OCI-LY1 (cell line): ENCODE results near the gene PRTG.

Source experiments
- H2AFZ ChIP-seq: fragments of 200-600 bp; sonication (generic), shearing (Covaris generic); 2 replicates; pipeline ENCODE4 v1.6.0; 2014; ENCODE audit warnings: antibody characterized with exemption, mild to moderate bottlenecking, low read length
- H3F3A ChIP-seq: fragments of 200-600 bp; sonication (generic), shearing (Covaris generic); 2 replicates; pipeline ENCODE4 v1.6.0; 2014; ENCODE audit warnings: mild to moderate bottlenecking, antibody characterized with exemption, low read length, moderate library complexity; ENCODE audit not compliant: insufficient read depth
- H3K27ac ChIP-seq: fragments of 200-600 bp; sonication (generic); 2 replicates; pipeline ENCODE4 v1.5.1; 2014; ENCODE audit warnings: low read length, mixed run types, mild to moderate bottlenecking, low read depth; ENCODE audit not compliant: poor library complexity, severe bottlenecking
- H3K27me3 ChIP-seq: fragments of 200-600 bp; sonication (generic); 2 replicates; pipeline ENCODE4 v1.6.0; 2014; ENCODE audit warnings: antibody characterized with exemption, mild to moderate bottlenecking, low read length, moderate library complexity; ENCODE audit not compliant: insufficient read depth
- H3K36me3 ChIP-seq: fragments of 200-600 bp; sonication (generic); 2 replicates; pipeline ENCODE4 v1.6.1; 2014; ENCODE audit warnings: mild to moderate bottlenecking, antibody characterized with exemption, low read length, moderate library complexity, mixed read lengths; ENCODE audit not compliant: insufficient read depth
- H3K4me1 ChIP-seq: fragments of 200-600 bp; sonication (generic); 2 replicates; pipeline ENCODE4 v1.5.1; 2014; ENCODE audit warnings: mild to moderate bottlenecking, low read length, moderate library complexity; ENCODE audit not compliant: insufficient read depth, severe bottlenecking
- H3K4me2 ChIP-seq: fragments of 200-600 bp; sonication (generic), shearing (Covaris generic); 2 replicates; pipeline ENCODE4 v1.6.1; 2014; ENCODE audit warnings: low read length
- H3K4me3 ChIP-seq: fragments of 200-600 bp; sonication (generic); 2 replicates; pipeline ENCODE4 v1.5.1; 2014; ENCODE audit warnings: low read length, low read depth, mild to moderate bottlenecking, mixed read lengths; ENCODE audit not compliant: poor library complexity, severe bottlenecking
- H3K79me2 ChIP-seq: fragments of 200-600 bp; shearing (Covaris generic); 2 replicates; pipeline ENCODE4 v1.6.1; 2016; ENCODE audit warnings: mixed run types, low read length, mixed read lengths; ENCODE audit not compliant: insufficient read depth
- H3K9ac ChIP-seq: fragments of 200-600 bp; sonication (generic), shearing (Covaris generic); 2 replicates; pipeline ENCODE4 v1.6.1; 2014; ENCODE audit warnings: mild to moderate bottlenecking, low read length, mixed read lengths
- H3K9me2 ChIP-seq: fragments of 200-600 bp; sonication (generic), shearing (Covaris generic); 2 replicates; pipeline ENCODE4 v1.6.1; 2014; ENCODE audit warnings: low read depth, mild to moderate bottlenecking, low read length, mixed read lengths
- H3K9me3 ChIP-seq: fragments of 200-600 bp; shearing (Covaris generic); 2 replicates; pipeline ENCODE4 v1.6.1; 2014; ENCODE audit warnings: low read length, mixed read lengths
- H4K20me1 ChIP-seq: fragments of 200-600 bp; sonication (generic), shearing (Covaris generic); 2 replicates; pipeline ENCODE4 v1.6.0; 2016; ENCODE audit warnings: mild to moderate bottlenecking, low read length; ENCODE audit not compliant: insufficient read depth
- EZH2 ChIP-seq: fragments of 200-600 bp; sonication (generic), shearing (Covaris generic); IDR thresholded peaks from 2 replicates; pipeline ENCODE4 v1.8.0; 2017; ENCODE audit warnings: borderline replicate concordance, mixed run types, mild to moderate bottlenecking, antibody characterized with exemption, low read length, moderate library complexity, mixed read lengths
- TF ChIP-seq, protein P1 (sequence below): fragments of 200-600 bp; sonication (generic), shearing (Covaris generic); IDR thresholded peaks from 2 replicates; pipeline ENCODE4 v1.5.1; 2017; ENCODE audit warnings: mild to moderate bottlenecking, antibody characterized with exemption, low read length, moderate library complexity, mixed read lengths

Gene PRTG

DNA sequence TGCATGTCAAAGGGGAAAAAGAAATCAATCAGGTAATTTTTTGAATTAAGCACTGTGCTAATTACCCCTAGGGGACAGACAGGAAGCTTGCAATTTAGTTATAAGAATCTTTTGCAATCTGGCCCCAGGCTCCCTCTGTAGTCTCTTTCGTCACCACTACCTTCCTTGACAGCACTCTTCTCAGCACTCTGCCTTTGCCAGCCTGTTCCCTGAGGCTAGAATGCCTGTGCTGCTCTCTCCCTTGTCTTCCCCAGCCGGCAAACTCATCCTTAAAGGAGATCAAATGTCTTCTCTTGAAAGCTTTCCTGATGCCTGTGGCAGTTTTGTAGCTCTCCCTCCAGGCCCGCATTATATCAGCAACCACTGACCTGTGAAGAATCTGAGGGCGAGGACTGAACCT is 32.4 kb upstream of the PRTG start:
- Histone ChIP-seq H2AFZ (no peak overlapping the region), H3K4me3 (no peak overlapping the region), H3K4me2 (no peak overlapping the region), H3K9me2 (no peaks in the 10 kb centered on the region), H3K79me2 (no peaks in the 10 kb centered on the region), H3K27me3 (no peaks in the 10 kb centered on the region), H3F3A (no peaks in the 10 kb centered on the region), H3K9me3 (no peaks in the 10 kb centered on the region), H3K9ac (no peak overlapping the region), H4K20me1 (no peaks in the 10 kb centered on the region), H3K36me3 (no peaks in the 10 kb centered on the region), H3K27ac (no peak overlapping the region), H3K4me1 (no peaks in the 10 kb centered on the region)
- TF ChIP-seq, protein P1, sequence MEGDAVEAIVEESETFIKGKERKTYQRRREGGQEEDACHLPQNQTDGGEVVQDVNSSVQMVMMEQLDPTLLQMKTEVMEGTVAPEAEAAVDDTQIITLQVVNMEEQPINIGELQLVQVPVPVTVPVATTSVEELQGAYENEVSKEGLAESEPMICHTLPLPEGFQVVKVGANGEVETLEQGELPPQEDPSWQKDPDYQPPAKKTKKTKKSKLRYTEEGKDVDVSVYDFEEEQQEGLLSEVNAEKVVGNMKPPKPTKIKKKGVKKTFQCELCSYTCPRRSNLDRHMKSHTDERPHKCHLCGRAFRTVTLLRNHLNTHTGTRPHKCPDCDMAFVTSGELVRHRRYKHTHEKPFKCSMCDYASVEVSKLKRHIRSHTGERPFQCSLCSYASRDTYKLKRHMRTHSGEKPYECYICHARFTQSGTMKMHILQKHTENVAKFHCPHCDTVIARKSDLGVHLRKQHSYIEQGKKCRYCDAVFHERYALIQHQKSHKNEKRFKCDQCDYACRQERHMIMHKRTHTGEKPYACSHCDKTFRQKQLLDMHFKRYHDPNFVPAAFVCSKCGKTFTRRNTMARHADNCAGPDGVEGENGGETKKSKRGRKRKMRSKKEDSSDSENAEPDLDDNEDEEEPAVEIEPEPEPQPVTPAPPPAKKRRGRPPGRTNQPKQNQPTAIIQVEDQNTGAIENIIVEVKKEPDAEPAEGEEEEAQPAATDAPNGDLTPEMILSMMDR = no peak
- TF ChIP-seq EZH2 = no peak

DNA sequence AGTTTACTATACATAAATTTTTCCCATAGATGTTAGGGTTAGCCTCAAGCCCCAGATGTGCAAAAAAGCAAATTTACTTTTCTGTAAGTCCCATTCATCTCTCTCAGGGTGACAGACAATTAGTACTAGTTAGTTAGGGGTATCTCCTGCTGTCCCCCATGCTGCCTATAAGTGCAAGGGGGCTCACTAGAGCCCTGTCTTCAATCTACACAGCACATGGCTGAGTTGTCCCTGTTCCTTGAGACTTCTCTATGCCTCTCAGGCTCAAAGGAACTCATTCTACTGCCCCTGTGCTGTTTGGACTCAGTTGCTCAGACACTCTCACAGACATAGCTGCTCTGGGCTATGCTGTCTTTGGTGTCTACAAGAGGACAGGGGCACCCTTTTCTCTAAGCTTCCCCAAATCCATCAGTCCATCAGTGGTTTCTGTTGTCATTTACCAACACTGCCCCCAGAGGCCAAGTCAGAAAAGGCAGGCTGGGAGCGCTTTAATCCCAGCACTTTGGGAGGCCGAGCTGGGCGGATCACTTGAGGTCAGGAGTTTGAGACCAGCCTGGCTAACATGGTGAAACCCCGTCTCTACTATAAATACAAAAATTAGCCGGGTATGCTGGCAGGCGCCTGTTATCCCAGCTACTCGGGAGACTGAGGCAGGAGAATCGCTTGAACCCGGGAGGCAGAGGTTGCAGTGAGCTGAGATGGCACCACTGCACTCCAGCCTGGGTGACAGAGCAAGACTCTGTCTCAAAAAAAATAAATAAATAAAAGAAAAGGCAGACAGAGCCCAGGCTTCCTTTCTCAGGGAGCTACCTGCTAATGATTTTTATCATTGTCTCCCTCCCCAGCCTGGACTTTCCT is 31.4 kb upstream of the PRTG start:
- no peak overlapping the region for H3K4me3 ChIP-seq
- no peaks in the 10 kb centered on the region for H3K9me3 ChIP-seq
- no peaks in the 10 kb centered on the region for H3K9me2 ChIP-seq
- H3K27me3 ChIP-seq = no peaks in the 10 kb centered on the region
- no peaks in the 10 kb centered on the region for H3F3A ChIP-seq
- H3K36me3 ChIP-seq = no peaks in the 10 kb centered on the region
- H2AFZ ChIP-seq = no peak overlapping the region
- no peak overlapping the region for H3K27ac ChIP-seq
- no peak overlapping the region for H3K4me2 ChIP-seq
- no peaks in the 10 kb centered on the region for H3K79me2 ChIP-seq
- no peak overlapping the region for H3K9ac ChIP-seq
- no peaks in the 10 kb centered on the region for H3K4me1 ChIP-seq
- no peaks in the 10 kb centered on the region for H4K20me1 ChIP-seq
- TF ChIP-seq, protein P1 = peak; percentile 55
- no peak for TF ChIP-seq EZH2

DNA sequence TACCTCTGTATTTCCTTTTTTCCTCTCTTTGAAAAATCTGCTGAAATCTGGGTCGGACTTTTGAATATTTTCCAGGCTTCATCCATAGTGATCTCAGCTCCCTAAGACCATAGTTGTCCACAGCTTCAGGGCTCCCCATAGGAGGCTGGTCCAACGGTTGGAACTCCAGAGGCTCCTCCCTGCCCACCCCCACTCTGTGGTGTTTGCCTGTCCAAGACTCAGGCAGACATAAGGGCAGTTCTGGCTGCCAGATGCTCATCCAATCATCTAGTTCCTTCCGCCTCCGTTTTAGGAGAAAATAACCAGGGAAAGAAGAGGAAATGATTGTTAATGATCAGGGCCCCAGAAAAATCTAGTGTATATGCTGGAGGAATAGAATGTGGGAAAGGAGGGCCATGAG is 27.9 kb upstream of the PRTG start:
- no peaks in the 10 kb centered on the region for H3F3A ChIP-seq
- H3K4me3 ChIP-seq = no peak overlapping the region
- H3K36me3 ChIP-seq = no peaks in the 10 kb centered on the region
- H2AFZ ChIP-seq = no peak overlapping the region
- H3K4me1 ChIP-seq = no peaks in the 10 kb centered on the region
- no peaks in the 10 kb centered on the region for H3K27me3 ChIP-seq
- no peaks in the 10 kb centered on the region for H3K9me2 ChIP-seq
- TF ChIP-seq, protein P1 = no peak
- no peak for TF ChIP-seq EZH2
- H3K9ac ChIP-seq = no peak overlapping the region
- H3K27ac ChIP-seq = no peak overlapping the region
- H3K79me2 ChIP-seq = no peaks in the 10 kb centered on the region
- no peak overlapping the region for H3K4me2 ChIP-seq
- no peaks in the 10 kb centered on the region for H3K9me3 ChIP-seq
- H4K20me1 ChIP-seq = no peaks in the 10 kb centered on the region
